GM19468 (cell line): ENCODE measurements around the gene MYO5B.

ENCODE experiments used
- ATAC-seq: cut with Tn5 transposase; IDR thresholded peaks from one replicate; pipeline ENCODE4 v1.9.1; 2021; ENCODE audit warnings: mild to moderate bottlenecking, moderate library complexity, moderate number of reproducible peaks; ENCODE audit not compliant: unreplicated experiment; ENCODE audit errors: extremely low read depth

Gene MYO5B

GRCh38 chr18:50190236-50190635, 4.7 kb downstream of the MYO5B start:
- ATAC-seq = no peak

- ATAC-seq = no peak
Observed at GRCh38 chr18:50189160-50189559, 5.8 kb downstream of the MYO5B start.

- ATAC-seq = no peak
Observed at GRCh38 chr18:50188652-50189051, 6.3 kb downstream of the MYO5B start.

- no peak for ATAC-seq
Observed at GRCh38 chr18:50187659-50188058, 7.3 kb downstream of the MYO5B start.

GRCh38 chr18:50186385-50186784, 8.6 kb downstream of the MYO5B start:
- no peak for ATAC-seq

- ATAC-seq = no peak
Observed at GRCh38 chr18:50183556-50183955, 11.4 kb downstream of the MYO5B start.

- no peak for ATAC-seq
Observed at GRCh38 chr18:50182511-50182910, 12.4 kb downstream of the MYO5B start.

GRCh38 chr18:50181590-50181989, 13.4 kb downstream of the MYO5B start:
- no peak for ATAC-seq

GRCh38 chr18:50179465-50179864, 15.5 kb downstream of the MYO5B start:
- no peak for ATAC-seq

- no peak for ATAC-seq
Observed at GRCh38 chr18:50177294-50177992, 17.5 kb downstream of the MYO5B start.

GRCh38 chr18:50172367-50172766, 22.6 kb downstream of the MYO5B start:
- ATAC-seq = no peak

GRCh38 chr18:50171406-50171805, 23.5 kb downstream of the MYO5B start:
- ATAC-seq = no peak

- no peak for ATAC-seq
Observed at GRCh38 chr18:50170004-50170403, 24.9 kb downstream of the MYO5B start.

- ATAC-seq = no peak
Observed at GRCh38 chr18:50169149-50169548, 25.8 kb downstream of the MYO5B start.

GRCh38 chr18:50167966-50168365, 27.0 kb downstream of the MYO5B start:
- ATAC-seq = no peak

- no peak for ATAC-seq
Observed at GRCh38 chr18:50166901-50167300, 28.0 kb downstream of the MYO5B start.

- ATAC-seq = no peak
Observed at GRCh38 chr18:50163505-50163904, 31.4 kb downstream of the MYO5B start.

GRCh38 chr18:50162486-50163304, 32.3 kb downstream of the MYO5B start:
- ATAC-seq = no peak

- no peak for ATAC-seq
Observed at GRCh38 chr18:50161597-50162205, 33.2 kb downstream of the MYO5B start.

GRCh38 chr18:50159654-50160046, 35.3 kb downstream of the MYO5B start:
- ATAC-seq = no peak
